Large intestine (tissue), 3 donors: Measurements from ENCODE around the gene MYH7. TPM values are rescaled to one million over a fixed set of nuclear protein-coding genes. Genes with fewer than 3 reads are reported as not detected.
A peak's percentile ranks its signal among the peaks of the same experiment; 100 is the strongest.
"Not testable (repeated sequence)": the region's sequence is repeated elsewhere in the genome, so short reads cannot be mapped to it uniquely, and the experiment has no call there.

ENCODE experiments used
- DNase-seq, 2 donors: peaks; one replicate each; pipeline versions ENCODE4 v3.0.0 to v3.0.0-alpha.2; 2013
- H3K27ac ChIP-seq: one replicate; pipeline ENCODE4 v1.5.1; 2013; ENCODE audit warnings: low read length
- H3K27me3 ChIP-seq: 2 replicates; pipeline ENCODE4 v1.6.1; 2013; ENCODE audit warnings: low read length; ENCODE audit not compliant: control insufficient read depth, insufficient read depth
- H3K36me3 ChIP-seq: 2 replicates; pipeline ENCODE4 v1.6.1; 2013; ENCODE audit warnings: low read length; ENCODE audit not compliant: control insufficient read depth, insufficient read depth
- H3K4me1 ChIP-seq: one replicate; pipeline ENCODE4 v1.6.1; 2013; ENCODE audit warnings: low read length; ENCODE audit not compliant: control insufficient read depth, insufficient read depth
- H3K4me3 ChIP-seq: one replicate; pipeline ENCODE4 v1.5.1; 2013; ENCODE audit warnings: low read length
- H3K9me3 ChIP-seq: one replicate; pipeline ENCODE4 v1.6.1; 2013; ENCODE audit warnings: mild to moderate bottlenecking, low read depth, low read length, moderate library complexity; ENCODE audit not compliant: control insufficient read depth
- WGBS: methylation state at CpG from one replicate; pipeline ENCODE4 v1.1.5; 2013; ENCODE audit warnings: low lambda C conversion rate; ENCODE audit not compliant: insufficient coverage; 5-methylcytosine and 5-hydroxymethylcytosine counted together
- polyA plus RNA-seq: library from polyadenylated mRNA; unstranded; fragments of 120-200 nt; gene quantifications from one replicate; pipeline ENCODE4 v1.2.1, GENCODE V29; 2013

Gene MYH7
- polyA plus RNA-seq, 1 donor: 0.91 TPM

DNA sequence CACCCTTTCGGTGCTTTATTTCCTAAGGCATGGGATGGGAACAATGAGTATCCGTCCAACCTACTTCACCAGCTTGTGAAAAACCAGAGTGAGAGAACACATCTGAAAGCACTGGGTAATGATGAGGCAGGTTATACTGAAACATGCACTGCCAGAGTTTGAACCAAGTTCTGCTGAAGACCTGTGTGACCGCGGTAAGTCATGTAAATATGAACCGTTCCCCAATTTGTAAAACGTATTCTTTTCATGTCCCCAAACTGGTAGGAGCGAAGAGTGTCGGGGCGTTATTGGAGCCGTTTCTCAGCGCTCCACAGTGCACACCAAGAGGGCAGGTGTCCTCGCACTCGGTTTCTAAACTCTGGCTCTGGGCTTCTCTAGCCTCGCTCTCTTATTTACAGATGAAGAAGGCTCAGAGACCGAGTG is 33.3 kb upstream of the MYH7 start:
- peak overlapping the region; percentile 37 for H3K4me3 ChIP-seq
- H3K9me3 ChIP-seq: no peaks in the 10 kb centered on the region
- H3K27me3 ChIP-seq: no peaks in the 10 kb centered on the region
- peaks cover 4% of the 10 kb centered on the region for H3K4me1 ChIP-seq
- no CpG with 5 or more reads among the region's 15 CpGs for WGBS
- peaks cover 17% of the 10 kb centered on the region for H3K36me3 ChIP-seq
- no peak for DNase-seq
- H3K27ac ChIP-seq: peak overlapping the region; percentile 41

DNA sequence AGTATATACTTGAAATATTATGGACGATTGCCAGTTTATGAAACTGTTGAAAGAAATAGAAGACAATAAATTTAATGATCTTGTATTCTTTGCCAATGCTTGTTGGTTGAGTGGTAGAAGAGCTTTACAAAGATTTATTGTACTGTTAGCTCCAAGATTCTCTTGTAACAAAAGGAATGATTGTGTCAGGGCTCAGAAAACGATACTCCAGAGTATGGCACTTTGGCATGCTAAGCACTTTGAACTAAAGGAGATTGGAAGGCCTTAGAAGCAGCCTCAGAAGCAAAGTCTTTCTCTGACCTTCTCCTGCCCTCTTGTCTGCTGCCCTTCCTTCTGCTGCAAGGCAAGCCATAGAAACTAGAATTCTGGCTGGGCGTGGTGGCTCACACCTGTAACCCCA is 29.8 kb upstream of the MYH7 start:
- no peaks in the 10 kb centered on the region for H3K36me3 ChIP-seq
- WGBS: 83% methylated on average over 1 of the region's 3 CpGs

DNA sequence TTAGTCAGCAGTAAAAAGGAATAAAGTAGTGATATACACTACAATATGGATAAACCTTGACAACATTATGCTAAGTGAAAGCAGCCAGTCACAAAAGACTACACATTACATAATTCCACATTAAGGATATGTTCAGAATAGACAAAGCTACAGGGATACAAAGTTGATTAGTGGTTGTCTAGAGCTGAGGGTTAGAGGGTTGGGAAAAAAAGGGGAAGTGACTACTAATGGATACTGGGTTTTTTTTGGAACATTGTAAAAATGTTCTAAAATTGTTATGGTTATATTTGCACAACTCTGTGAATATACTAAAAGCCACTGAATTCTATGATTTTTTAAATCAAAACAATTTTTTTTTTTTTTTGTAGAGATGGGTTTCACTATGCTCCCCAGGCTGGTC is 29.2 kb upstream of the MYH7 start:
- no peak for DNase-seq
- H3K27me3 ChIP-seq: no peaks in the 10 kb centered on the region
- H3K27ac ChIP-seq: no peak overlapping the region
- no peaks in the 10 kb centered on the region for H3K36me3 ChIP-seq
- H3K4me1 ChIP-seq: no peaks in the 10 kb centered on the region
- H3K9me3 ChIP-seq: no peaks in the 10 kb centered on the region
- H3K4me3 ChIP-seq: no peak overlapping the region

More for the DNA sequence above, 29.8 kb upstream of the MYH7 start:
- H3K9me3 ChIP-seq: no peaks in the 10 kb centered on the region
- H3K4me3 ChIP-seq: no peak overlapping the region
- H3K4me1 ChIP-seq: peaks cover 2% of the 10 kb centered on the region
- H3K27me3 ChIP-seq: no peaks in the 10 kb centered on the region
- H3K27ac ChIP-seq: no peak overlapping the region
- no peak for DNase-seq

DNA sequence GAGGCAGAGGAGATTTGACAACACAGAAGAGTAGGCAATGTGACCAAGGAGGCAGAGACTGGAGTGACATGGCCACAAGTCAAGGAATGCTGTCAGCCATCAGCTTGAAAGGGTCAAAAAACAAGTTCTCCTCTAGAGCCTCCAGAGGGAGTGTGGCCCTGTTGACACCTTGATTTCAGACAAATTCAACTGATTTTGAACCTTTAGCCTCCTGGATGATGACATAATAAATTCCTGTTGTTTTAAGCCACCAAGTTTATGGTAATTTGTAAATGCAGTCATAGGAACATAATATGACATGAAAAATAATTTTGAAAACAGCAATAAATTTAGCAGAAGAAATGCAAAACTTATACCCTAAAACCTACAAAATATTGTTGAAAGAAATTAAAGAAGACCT is 25.5 kb upstream of the MYH7 start:
- Histone ChIP-seq H3K4me1 (peaks cover 10% of the 10 kb centered on the region), H3K36me3 (no peaks in the 10 kb centered on the region), H3K27me3 (no peaks in the 10 kb centered on the region), H3K4me3 (no peak overlapping the region), H3K9me3 (no peaks in the 10 kb centered on the region), H3K27ac (no peak overlapping the region)
- no peak for DNase-seq

DNA sequence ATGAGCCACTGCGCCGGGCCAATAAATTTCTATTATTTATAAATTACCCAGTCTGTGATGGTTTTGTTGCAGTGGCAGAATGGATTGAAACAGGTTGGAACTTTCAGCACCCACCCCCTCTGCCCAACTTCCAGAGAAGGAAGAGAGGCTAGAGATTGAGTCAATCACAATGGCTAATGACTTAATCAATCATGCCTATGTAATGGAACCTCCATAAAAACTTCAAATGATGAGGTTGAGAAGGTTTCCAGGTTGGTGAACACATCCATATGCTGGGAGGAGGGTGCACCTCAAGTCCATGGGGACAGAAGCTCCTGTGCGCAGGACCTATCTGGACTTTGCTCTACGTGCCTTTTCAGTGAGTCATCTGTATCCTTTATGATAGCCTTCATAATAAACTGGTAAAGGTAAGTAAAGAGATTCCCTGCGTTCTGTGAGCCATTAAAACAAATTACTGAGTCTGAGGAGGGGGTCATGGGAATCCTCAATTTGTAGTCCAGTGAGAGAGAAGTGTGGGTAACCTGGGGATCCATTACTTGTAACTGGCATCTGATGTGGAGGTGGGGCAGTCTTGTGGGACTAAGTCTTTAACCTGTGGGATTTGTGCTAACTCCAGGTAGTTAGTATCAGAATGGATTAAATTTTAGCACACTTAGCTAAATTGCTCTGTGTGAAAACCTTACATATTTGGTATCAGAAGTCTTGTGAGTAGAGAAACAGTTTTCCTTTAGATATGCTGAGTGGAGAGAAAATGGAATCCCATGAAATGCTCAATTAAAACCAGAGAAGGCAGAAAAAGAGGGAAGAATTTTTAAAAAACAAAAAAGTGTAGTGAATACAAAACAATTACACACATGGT is 22.4 kb upstream of the MYH7 start:
- no CpG with 5 or more reads among the region's 5 CpGs for WGBS
- Histone ChIP-seq H3K27ac (peak overlapping the region; percentile 89), H3K4me3 (no peak overlapping the region), H3K9me3 (no peaks in the 10 kb centered on the region), H3K27me3 (no peaks in the 10 kb centered on the region), H3K4me1 (peaks cover 10% of the 10 kb centered on the region), H3K36me3 (no peaks in the 10 kb centered on the region)
- peak; percentile 90 to 96 for DNase-seq

DNA sequence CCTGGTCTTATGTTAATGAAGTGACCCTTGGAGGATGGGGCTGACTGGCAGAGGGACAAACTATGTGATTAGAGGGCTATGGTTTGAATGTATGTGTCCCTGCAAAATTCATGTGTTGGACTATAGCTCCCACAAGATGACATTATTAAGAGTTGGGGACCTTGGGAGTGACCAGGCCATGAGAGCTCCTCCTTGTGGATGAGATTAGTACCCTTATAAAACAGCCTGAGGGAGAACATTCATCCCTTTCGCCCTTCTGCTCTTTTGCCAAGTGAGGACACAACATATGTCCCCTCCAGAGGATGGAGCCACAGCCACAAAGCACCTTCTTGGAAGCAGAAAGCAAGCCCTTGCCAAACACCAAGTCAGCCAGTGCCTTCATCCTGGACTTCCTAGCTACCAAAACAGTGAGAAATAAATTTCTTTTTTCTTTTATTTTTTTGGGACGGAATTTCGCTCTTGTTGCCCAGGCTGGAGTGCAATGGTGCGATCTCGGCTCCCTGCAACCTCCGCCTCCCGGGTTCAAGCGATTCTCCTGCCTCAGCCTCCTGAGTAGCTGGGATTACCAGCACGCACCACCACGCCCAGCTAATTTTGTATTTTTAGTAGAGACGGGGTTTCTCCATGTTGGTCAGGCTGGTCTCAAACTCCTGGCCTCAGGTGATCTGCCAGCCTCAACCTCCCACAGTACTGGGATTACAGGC is 21.6 kb upstream of the MYH7 start:
- H3K27me3 ChIP-seq, H3K9me3 ChIP-seq, H3K4me3 ChIP-seq, DNase-seq, H3K36me3 ChIP-seq: not testable (repeated sequence)
- no CpG with 5 or more reads among the region's 11 CpGs for WGBS
- Histone ChIP-seq H3K4me1 (peaks cover 10% of the 10 kb centered on the region), H3K27ac (peak overlapping the region; percentile 79)

DNA sequence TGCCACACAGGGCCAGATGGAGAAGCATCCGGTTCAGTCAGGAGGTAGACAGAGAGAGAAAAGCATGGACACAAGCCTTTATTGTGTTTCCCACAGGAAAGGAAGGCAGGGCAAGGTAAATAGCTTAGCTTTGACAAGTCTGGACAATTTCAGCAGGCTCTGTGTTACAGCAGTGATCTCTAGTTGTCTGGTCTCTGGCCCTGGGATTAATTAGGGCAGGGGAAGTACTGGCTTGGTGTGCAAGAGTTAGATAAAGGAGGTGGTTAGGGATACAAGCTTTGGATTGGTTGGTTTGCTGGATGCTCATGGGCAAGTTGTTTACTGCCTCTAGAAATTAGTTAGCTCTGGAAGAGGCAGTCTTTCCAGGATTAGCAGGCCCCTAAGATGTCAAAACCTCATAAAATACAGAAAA is 19.0 kb upstream of the MYH7 start:
- Histone ChIP-seq H3K27me3 (no peaks in the 10 kb centered on the region), H3K4me3 (no peak overlapping the region), H3K27ac (peak overlapping the region; percentile 18), H3K36me3 (no peaks in the 10 kb centered on the region), H3K9me3 (no peaks in the 10 kb centered on the region), H3K4me1 (peaks cover 10% of the 10 kb centered on the region)
- 60% methylated on average over 1 of the region's 1 CpG for WGBS
- no peak for DNase-seq

DNA sequence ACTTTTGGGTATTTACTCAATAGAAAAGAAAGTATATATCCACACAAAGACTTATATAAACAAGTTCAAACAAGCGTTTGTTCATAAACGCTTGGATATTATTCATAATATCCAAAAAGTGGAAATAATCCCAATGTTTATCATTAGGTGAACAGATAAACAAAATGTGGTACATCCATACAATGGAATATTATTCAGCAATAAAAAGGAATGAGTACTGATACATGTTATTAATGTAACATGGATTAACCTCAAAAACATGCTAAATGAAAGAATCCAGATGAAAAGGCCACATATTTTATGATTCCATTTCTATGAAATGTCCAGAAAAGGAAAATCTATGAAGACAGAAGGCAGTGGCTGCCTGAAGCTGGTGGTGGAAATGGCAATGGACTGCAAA is 16.8 kb upstream of the MYH7 start:
- H3K27ac ChIP-seq: no peak overlapping the region
- DNase-seq: no peak
- no peaks in the 10 kb centered on the region for H3K36me3 ChIP-seq
- no peak overlapping the region for H3K4me3 ChIP-seq
- 100% methylated on average over 2 of the region's 2 CpGs for WGBS
- H3K4me1 ChIP-seq: peaks cover 15% of the 10 kb centered on the region
- H3K27me3 ChIP-seq: no peaks in the 10 kb centered on the region
- no peaks in the 10 kb centered on the region for H3K9me3 ChIP-seq

DNA sequence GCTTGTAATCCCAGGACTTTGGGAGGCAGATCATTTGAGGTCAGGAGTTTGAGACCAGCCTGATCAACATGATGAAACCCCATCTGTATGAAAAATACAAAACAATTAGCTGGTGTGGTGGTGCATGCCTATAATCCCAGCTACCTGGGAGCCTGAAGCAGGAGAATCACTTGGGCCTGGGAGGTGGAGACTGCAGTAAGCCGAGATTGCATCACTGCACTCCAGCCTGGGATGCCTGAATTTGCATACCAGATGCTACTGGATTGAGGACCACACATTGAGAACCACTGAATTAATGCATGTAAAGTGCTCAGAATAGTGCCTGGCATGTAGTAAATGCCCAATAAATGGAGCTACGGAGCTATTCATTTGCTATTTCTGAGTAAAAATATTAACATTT is 14.9 kb upstream of the MYH7 start:
- H3K9me3 ChIP-seq: no peaks in the 10 kb centered on the region
- peaks cover 24% of the 10 kb centered on the region for H3K4me1 ChIP-seq
- no peaks in the 10 kb centered on the region for H3K36me3 ChIP-seq
- DNase-seq: no peak
- WGBS: 80% methylated on average over 1 of the region's 2 CpGs
- H3K4me3 ChIP-seq: no peak overlapping the region
- H3K27ac ChIP-seq: no peak overlapping the region
- no peaks in the 10 kb centered on the region for H3K27me3 ChIP-seq

DNA sequence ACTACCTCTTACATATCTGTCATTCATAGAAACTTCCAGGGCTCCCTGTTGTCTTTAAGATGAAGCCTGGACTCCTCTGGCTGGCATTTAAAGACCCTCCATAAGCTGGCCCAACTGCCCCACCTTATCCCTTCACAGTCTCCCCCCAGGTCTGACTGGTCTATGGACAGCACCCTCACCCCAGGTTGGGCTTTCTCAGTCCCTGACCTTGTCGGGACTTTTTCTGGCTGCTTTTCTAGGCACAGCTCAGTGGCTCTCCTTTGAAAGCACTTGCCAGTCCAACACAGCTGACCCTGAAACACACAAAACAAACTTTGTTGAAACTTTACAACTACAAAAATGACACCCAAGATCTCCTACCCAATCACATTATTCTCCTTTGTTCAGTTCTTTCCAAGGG is 13.9 kb upstream of the MYH7 start:
- H3K27me3 ChIP-seq: no peaks in the 10 kb centered on the region
- no peak for DNase-seq
- no peaks in the 10 kb centered on the region for H3K36me3 ChIP-seq
- H3K4me3 ChIP-seq: no peak overlapping the region
- WGBS: no CpG with 5 or more reads among the region's 1 CpG
- H3K4me1 ChIP-seq: peaks cover 24% of the 10 kb centered on the region
- H3K9me3 ChIP-seq: no peaks in the 10 kb centered on the region
- H3K27ac ChIP-seq: no peak overlapping the region
